HG02870 (cell line): ENCODE data around the gene FCHO2.

Experiments used
- ATAC-seq: cut with Tn5 transposase; IDR thresholded peaks from one replicate; pipeline ENCODE4 v1.9.1; 2021; ENCODE audit warnings: mild to moderate bottlenecking, moderate library complexity; ENCODE audit not compliant: unreplicated experiment

The FCHO2 gene

GRCh38 chr5:73028991-73029595 lies 73.3 kb downstream of the FCHO2 start:
- ATAC-seq = no peak

GRCh38 chr5:73030531-73030930 lies 74.7 kb downstream of the FCHO2 start:
- no peak for ATAC-seq

GRCh38 chr5:73030995-73031394 lies 75.2 kb downstream of the FCHO2 start:
- ATAC-seq = no peak

DNA sequence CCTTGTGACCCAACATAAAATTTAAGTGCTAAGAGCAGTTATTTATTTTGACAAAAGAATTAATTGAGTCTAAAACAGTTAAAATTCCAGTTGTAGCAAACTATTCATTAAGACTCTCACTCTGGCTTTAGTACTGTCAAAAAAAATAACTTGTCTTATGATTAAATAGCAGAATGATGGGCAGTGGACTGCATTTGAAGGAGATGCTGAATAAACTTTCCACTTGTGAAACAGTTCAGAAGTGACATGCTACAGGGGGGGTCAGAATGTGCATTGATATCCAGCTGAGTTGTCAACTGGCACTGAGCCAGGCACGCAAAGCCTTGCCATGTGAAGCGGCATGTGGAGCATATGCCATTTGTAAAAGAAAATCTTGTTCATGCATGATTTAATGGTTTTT lies 76.0 kb downstream of the FCHO2 start:
- no peak for ATAC-seq

- ATAC-seq = no peak
Measured at GRCh38 chr5:73032635-73033034, 76.8 kb downstream of the FCHO2 start.

DNA sequence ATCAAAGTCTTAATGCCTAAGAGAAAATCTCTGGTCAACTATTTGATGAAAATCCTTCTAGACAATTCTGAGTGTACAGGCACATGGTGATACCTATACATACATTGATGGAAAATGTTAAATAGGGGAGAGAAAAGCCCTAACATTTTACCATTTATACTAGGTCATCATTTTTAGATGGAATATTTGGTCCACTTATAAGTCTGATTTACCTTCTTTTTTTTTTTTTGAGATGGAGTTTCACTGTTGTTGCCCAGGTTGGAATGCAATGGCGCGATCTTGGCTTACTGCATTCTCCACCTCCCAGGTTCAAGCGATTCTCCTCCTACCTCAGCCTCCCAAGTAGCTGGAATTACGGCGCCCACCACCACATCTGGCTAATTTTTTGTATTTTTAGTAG lies 81.7 kb downstream of the FCHO2 start:
- no peak for ATAC-seq

DNA sequence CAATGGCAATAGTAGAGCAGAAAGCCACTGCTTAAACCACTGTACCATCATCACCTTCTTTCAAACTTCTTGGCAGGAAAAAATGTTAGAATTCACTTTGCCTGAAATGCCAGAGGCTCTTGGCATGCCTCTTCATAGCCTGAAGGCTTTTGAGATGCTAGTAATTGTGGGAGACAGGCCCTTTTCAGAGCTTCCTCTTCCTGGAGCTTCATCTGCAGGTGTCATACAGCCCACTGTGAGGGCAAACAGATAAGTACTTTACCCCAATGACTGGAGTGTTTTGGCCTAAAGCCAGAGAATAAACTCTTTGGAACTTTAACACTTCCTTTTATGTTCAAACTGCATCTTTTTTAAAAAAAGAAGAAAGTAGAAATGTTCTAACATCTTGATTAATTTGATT lies 83.2 kb downstream of the FCHO2 start:
- no peak for ATAC-seq

DNA sequence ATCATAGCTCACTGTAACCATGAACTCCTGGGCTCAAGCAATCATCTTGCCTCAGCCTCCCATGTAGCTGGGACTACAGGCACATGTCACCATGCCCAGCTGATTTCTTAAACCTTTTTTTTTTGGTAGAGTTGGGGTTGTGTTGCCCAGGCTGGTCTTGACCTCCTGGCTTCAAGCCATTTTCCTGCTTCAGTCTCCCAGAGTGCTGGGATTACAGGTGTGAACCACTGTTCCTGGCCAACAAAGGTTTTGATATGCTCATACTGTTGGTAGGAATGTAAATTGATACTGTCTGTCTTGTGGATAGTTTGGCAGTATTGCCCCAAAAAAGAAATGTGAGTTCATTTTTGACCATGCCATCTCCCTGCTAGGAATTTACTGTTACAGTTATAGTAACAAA lies 87.2 kb downstream of the FCHO2 start:
- no peak for ATAC-seq

GRCh38 chr5:73044546-73044945 lies 88.7 kb downstream of the FCHO2 start:
- no peak for ATAC-seq

DNA sequence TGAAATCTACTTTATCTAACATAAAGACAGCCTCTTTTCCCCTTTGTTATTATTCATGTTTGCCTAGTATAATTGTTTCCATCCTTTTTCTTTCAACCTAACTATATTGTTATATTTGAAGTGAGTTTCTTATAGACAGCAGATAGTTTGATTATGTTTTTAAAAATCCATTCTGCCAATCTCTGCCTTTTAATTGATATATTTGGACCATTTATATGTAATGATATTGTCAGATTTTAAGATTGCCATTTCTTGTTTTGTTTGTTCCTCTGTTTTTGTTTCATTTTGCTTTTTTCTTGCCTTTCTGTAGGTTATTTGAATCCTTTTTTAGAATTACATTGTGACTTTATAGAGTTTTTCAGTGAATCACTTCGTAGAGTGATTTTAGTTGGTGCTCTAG lies 89.8 kb downstream of the FCHO2 start:
- no peak for ATAC-seq

DNA sequence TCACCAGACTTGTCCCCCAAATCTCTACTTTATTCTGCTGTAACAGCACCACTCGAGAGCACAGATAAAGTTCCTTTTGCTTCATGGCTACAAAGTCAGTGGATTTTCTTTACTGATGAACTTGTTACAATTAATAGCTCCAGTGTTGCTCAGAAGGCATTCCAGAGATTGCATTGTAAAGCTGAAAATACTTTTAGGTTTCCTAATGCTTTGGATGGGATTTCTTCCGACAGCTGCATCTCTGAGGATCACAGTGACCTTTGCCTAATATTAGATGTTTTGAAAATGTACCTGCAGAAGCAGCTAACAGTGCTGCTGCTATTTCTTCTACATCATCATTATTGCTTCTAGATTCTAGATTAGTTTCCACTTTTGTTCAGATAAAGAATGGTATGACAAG lies 105.8 kb downstream of the FCHO2 start:
- no peak for ATAC-seq

- ATAC-seq = no peak
Measured at GRCh38 chr5:73066466-73066865, 110.6 kb downstream of the FCHO2 start.

DNA sequence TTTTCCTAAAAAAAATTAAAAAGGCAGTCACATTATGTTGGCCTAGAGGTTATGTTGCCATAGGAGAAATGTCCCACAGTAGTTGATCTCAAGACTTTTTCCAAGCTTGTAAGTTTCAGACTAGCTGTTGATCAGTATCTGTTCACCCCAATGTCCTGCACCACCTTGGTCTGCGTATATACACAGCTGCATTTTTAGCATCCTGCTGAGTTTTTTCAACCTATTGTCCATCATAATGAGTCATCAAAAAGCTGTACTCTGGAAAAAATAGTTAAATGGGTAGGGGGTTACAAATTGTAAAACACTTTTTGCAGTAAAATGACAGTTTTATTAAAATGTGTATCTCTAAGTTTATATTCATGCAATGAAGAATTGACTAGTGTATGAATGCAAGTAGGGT lies 111.4 kb downstream of the FCHO2 start:
- ATAC-seq = no peak

DNA sequence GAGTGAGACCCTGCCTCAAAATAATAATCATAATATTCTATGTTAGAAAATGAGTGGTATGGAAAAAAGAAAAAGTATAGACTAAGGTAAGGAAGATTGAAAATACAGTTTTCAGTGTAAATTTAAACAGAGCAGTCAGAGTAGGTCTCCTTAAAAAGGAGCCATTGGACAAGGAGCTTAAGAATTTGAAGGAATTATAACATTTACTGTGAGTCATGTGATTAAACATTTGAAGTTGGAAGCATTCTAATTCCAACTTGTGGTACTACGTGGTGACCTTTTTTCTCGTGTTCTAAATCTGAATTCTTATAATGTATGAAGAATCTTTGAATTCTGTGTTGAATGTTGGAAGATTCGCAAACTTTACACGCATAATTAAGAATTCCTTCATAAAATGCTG lies 125.3 kb downstream of the FCHO2 start:
- no peak for ATAC-seq

GRCh38 chr5:73088026-73088425 lies 132.2 kb downstream of the FCHO2 start:
- no peak for ATAC-seq

GRCh38 chr5:73093943-73094342 lies 138.1 kb downstream of the FCHO2 start:
- ATAC-seq = no peak

DNA sequence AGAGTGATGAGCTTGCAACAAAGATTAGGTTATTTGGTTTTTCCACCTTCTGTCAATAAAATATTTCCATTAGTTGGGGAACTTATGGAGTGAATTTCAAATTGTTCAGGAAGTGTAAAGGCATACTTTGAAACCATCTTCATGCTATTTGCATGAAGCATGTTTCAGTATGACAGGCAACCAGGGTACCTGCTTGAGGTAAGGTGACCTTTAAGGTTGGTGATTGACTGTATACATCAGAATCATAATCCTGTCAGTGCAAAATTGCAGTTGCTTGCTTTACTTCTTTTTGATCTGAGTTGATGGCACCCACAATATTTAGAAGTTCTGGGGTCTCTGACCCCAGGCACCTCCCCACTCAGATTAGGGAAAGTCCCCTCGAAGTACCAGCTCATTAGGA lies 138.6 kb downstream of the FCHO2 start:
- ATAC-seq = no peak

GRCh38 chr5:73095564-73096238 lies 139.9 kb downstream of the FCHO2 start:
- ATAC-seq = no peak

DNA sequence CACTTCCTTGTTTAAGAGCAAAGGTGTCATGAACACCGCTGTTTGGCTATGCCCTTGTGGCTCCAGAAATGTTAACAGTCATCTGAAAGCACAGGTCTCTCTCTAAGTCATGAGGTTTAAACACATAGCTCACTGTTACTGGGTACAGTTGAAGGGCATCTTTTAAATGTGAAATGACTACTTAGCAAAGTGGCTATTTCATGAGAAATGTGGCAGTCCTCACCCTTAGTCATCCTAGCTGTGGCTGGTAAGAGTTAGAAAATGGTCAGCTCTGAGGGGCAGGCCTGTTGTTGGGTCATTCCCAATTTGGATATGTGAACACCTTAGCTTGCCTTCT lies 140.4 kb downstream of the FCHO2 start:
- ATAC-seq = no peak

GRCh38 chr5:73097740-73098139 lies 141.9 kb downstream of the FCHO2 start:
- no peak for ATAC-seq

- ATAC-seq = no peak
Measured at GRCh38 chr5:73100109-73100508, 144.3 kb downstream of the FCHO2 start.

- no peak for ATAC-seq
Measured at GRCh38 chr5:73103870-73104299, 148.0 kb downstream of the FCHO2 start.

DNA sequence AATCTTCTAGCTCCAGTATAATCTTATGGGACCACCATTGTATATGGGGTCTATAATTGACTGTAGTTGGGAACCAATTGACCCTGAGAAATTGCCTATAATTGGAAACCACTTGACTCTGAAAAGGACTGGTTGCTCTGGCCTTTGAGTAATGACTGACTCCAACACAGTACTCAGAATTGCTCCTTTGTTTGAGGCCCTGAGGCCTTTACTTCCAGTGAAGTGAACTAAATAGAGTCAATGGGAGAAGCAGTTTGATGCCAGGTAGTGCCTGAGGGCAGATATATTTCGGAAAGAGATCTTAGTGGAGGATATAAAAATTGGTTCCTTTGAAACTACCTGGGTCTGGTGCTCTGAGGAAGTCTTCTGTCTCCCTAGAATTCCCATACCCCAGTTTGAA lies 148.5 kb downstream of the FCHO2 start:
- ATAC-seq = no peak
